GM19452 (cell line): ENCODE data around the gene RASL10B.

Experiments
- ATAC-seq: cut with Tn5 transposase; IDR thresholded peaks from one replicate; pipeline ENCODE4 v1.9.1; 2021; ENCODE audit not compliant: unreplicated experiment

The RASL10B gene

DNA sequence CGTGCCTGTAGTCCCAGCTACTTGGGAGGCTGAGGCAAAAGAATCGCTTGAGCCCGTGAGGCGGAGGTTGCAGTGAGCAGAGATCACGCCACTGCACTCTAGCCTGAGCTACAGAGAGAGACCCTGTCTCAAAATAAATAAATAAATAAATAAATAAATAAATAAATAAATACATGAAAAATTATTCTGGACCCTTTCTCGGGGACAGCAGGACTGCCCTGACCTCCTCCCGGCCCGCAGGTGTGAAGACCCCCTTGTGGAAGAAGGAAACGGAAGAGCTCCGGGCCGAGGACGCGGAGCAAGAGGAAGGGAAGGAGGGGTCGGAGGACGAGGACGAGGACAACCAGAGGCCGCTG, 32.3 kb downstream of the RASL10B start:
- no peak for ATAC-seq

DNA sequence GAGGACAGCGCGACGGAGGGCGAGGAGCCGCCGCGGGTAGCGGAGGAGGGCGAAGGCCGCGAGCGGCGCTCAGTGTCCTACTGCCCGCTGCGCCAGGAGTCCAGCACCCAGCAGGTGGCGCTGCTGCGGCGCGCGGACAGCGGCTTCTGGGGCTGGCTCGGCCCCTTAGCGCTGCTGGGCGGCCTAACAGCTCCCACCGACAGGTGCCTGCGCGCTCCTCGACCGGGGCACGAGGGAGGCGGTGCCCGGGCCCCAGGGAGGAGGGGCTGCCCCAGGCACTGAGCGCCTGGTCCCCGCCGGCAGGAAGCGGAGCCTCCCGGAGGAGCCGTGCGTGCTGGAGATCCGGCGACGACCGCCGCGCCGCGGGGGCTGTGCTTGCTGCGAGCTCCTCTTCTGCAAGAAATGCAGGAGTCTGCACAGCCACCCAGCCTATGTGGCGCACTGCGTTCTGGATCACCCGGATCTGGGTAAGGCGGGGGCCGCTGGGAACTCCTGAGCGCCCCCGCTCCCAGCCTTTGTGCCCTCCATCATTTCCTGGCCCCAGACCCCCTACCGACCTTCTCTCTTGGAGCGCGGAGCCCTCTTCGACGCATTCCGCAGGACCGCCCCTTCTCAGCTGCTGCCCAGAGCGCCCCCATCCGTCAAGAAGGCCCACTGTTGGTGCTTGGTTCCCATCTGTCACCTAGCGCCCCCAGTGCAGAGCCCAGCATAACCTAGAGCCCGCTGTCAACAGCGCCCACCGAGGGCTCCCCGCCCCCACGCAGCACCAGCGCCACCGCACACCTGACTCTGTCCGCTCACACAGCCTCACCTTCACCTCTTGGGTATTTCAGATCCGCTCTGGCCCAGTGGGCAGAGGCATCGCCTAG, 32.9 kb downstream of the RASL10B start:
- peak; percentile 85 for ATAC-seq

DNA sequence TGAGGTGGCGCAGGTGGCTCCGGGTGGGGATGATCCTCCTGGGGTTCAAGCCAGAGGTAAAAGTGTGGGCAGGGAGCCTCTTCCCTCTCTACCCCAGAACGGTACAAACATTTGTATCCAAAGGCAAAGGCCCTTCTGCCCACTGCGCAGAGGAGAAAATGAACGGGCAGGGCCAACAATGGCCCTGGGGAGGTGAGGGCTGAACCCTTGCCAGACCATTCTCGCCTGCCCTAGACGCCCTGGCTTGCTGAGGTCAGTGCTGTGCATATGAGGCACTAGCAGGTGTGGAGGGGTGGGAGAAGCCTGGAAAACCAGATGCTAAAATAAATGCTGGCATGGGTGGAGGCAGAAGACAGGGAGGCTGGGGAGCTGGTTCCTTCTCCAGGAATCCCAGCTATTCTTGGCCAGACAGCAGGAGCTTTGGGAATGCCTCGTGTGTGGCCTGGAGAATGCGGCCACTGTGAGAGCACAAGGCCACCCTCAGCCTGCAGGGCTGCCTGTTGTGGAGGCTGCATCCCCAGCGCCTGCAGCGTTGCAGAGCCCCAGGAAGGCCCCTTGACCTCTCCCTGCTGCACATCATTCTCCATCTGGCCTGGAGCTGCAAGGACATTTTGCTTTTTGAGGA, 33.8 kb downstream of the RASL10B start:
- ATAC-seq = no peak

DNA sequence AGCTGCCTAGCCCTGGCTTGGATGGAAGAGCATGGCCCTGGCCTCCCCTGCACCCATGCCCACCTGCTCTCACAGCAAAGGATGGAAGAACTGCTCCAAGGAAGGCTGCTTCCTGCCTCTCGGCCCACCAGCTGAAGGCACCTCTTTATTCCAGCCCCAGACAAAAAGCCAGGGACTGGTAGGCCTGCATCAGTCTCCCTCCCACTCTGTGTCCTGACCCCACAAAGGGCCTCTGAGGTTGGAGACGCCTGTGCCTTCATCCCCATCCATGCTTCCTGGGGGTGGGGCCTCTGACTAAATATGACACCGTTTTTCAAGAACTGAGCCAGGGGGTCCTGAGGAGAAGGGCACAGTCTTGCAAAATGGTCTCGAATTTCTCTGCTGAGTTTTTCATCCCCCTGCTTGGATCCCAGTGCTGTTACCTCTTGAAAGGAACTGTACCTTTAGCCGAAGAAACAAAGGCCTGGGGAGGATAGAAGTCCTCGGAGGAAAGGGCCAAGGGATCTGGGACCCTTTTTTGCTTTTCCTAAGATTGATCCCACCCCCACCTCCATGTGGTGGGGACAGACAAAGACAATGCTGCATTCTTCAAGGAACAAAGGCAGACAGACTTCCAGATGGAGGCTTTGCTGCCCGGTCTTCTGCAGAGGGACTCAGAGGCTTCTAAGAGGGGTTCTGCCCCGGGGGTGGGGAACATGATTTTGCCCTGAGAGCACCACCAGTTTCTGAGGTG, 34.5 kb downstream of the RASL10B start:
- ATAC-seq = no peak

DNA sequence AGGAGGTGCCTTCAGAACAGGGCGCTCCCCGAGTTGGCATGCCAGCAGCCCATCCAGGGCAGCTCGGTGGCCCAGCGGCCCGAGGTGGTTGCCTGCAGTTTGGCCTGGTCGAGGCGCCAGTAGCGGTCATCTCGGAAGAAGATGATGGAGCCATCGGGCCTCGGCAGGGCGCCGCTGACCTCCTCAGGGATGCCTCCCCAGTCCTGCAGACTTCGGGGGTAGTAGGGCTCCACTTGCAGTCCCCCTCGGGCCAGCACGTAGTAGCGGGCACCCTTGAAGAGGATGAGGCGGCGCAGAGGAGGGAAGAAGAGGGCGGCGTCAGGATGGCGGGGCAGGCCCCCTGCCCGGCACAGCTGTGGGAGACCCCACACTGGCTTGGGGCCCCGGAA, 35.0 kb downstream of the RASL10B start:
- no peak for ATAC-seq

DNA sequence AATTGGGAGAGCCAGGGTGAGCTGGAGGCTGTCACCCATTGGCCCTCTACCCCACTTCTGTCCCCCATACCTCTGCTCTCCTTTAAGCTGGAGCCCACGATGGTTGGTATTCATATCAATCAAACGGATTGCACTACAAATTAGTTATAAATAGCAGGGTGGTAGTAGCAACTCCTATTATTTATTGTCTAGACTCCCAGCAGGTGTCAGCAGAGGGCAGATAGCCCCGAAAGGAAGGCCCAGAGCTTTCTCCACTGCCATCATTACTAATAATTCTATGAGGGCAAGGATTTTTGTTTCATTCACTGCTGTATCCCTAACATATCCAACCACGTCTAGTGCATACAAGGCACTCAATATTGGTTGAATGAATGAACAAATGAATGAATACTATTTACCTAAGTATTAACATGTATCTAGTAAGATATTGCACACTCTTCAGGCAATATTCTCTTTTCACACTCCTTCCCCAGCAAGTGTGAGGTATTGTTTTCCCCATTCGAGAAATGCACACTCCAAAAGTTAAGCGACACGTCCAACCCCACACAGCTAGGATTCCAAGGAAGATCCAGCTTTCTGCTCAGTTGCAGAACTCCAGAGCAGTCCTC, 35.6 kb downstream of the RASL10B start:
- no peak for ATAC-seq

DNA sequence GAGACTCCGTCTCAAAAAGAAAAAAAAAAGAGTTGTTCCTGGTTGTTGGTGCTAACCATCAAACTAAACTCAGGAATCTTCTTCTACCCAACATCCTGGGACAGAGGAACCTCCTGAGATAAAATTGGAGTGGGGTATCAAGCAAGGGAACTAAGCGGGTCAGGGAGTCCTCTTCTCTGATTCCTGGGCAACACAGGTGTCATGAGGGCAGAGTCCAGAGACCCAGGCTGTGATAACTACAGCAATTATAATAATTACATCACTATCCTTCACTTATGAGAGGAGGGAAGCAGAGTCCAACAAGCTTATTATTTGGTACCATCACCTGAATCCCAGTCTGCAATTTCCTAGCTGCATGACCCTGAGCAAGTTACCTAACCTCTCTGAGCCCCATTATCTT, 37.4 kb downstream of the RASL10B start:
- ATAC-seq = no peak

DNA sequence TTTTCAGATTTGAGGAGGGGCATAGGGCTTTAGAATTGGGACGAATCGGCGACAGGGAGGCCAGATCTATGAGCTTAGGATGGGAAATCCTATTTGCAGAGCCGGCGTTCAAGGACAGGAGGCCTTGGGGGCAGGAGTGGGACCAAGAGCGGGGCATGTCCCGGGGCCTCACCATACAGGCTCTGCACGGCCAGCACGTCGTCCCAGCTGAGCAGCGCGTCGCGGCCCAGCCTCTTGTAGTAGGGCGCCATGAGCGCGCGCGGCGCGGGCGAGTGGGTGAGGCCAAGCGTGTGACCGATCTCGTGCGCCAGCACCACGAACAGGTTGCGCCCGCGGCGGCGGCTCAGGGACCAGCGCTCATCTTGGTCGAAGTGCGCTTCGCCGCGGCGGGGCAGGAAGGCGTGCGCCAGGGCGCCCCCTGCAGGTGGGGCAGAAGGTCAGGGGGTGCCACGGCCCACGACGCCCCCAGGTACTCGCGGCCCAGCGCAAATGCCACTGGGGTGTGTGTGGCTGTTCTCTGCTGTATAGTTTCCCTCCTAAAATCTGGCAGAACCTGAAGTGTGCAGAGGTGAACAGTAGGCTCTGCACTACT, 38.6 kb downstream of the RASL10B start:
- no peak for ATAC-seq

DNA sequence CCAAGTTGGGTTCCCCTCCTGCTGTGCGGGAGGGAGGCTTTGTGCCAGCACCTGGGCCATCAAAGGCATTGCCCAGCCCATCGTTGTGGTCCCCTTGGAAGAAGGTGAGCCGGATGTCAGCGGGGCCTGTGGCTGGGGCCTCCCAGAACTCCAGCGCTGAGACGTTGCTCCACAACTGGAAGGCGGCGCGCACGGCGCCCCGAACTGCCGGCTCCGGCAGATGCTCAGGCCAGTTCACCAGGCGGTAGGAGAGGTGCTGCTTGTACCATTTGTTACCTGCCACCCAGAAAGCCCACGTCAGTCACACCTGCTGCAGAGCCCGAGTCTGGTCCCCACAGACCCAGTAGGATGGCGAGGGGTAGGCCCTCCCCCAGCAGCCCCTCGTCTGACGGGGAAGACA, 41.7 kb downstream of the RASL10B start:
- no peak for ATAC-seq

DNA sequence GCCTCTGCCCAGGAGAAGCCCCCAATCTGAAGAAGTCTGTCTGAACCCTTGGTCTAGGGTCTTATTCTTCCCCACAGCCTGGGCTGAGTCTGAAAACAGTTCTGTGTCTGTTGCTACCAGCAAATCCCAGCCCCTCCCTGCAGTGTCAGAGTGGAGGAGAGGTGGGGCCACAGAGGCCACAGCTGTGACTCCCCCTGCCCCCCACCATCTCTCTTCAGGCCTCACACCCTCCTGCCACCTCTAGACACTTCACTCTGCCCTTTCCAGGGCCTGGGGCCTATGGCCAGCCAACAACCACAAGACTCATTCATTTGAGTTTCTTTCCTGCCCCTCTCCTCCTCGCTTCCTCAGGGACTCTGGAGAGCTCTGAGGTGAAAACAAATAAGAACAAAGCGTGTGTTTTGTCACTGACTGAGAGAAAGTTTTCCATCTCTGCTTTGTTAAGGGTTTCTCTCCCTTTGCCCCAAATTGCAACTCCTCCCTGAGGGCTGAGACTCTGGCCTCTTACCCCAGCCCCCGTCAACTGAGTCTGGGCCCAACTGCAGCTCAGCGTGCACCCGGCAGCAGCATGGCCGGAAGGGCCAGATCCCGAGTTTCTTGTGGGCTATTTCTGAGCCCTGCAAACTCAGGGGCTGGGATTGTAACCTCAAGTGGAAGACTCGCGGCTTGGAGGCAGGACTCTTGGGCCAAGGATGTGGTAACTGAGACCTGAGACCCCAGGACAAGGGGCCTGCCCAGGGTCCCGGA, 42.4 kb downstream of the RASL10B start:
- no peak for ATAC-seq

DNA sequence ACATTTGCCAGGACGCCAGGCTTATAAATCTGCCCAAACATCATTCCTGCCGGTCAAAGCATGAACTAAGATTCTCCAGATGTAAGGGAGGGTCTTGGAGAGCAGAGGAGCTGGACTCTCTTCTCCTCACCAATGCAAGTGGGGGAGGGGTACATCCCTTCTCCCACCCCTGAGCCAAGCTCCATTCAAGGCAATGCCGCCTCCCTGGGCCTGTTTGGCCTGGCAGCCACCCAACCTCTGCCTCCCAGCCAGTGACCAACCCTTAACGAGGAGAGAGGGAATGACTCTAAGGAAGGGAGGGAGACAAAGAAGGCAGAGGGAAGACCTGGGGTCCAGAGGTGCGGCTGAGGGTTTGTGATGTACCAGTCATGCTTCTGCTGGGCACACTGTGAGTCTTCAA, 43.1 kb downstream of the RASL10B start:
- ATAC-seq = no peak

DNA sequence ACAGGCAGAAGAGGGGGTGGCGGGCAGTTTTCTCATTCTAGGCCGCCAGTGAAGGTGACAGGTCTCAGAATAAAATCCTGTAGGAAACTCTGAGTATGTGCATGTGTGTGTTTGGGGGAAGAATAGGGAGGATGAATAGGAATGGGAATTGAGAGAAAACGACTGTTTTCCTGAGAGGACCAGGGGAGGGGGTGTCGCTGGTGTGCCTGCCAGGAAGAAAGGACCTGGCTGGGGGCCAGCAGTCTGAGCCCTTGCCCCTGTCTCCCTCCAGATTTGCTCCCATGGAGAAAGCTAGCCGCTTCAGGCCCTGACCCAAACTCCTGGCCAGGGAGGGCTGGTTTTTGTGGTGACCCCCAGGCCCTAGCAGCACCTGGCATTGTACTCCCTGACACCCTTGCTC, 43.6 kb downstream of the RASL10B start:
- ATAC-seq = no peak

DNA sequence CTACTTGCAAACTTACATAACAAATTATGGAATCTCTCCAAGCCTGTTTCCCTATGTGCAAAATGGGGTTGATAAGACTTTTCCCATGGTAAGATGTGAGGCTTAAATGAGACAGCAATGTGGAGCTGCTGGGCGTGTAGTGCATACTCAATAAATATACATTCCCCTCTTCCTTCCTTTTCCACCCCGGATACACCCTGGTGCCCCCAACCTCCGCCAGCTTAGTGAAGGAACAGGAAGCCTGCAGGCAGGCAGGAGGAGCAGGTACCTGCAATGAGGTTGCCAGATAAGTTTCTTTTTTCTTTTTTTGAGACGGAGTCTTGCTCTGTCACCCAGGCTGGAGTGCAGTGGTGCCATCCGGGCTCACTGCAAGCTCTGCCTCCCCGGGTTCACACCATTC, 44.1 kb downstream of the RASL10B start:
- ATAC-seq = no peak

DNA sequence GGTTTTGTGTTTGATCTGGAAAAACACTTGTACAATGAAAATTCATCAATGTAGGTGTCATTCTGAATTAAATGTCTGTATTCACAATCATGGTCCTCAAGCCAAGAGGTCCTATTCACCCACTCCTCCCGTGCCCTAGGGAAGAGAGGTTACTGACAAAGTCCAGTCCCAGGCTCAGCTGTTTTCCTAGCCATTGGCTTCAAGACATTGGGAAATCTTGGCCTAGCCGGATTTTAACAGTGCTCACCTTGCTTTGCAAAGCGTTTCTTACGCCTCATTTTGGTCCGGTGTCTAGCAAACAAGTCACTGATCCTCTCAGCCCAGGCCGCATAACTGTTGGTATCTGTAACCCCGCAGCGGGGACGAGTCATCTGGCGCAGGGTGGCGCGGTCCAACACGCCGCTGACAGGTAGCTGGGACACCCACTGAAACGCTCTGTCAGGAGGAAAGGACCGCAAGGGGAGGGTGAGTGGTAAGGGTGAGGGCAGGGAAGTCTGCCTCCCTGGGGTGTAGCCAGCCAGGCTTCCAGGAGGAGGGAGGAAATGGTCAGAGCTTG, 47.3 kb downstream of the RASL10B start:
- ATAC-seq = no peak

DNA sequence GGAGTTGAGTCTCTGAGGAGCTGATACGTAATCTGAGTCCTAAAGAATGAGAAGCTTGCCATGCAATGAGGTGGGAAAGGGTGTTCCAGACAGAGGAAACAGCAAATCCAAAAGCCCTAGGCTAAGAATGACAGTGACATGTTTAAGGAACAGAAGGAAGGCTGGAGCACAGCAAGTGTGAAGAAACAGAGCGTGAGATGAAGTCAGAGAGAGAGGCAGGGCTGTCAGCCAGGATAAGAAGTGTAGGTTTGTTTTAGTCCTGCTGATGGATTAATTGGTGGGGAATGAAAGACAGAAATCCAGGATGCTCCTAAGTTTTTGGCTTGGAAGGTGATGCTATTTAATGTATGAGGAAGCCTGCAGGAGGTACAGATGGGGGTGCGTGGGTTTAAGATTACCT, 49.5 kb downstream of the RASL10B start:
- ATAC-seq = no peak

DNA sequence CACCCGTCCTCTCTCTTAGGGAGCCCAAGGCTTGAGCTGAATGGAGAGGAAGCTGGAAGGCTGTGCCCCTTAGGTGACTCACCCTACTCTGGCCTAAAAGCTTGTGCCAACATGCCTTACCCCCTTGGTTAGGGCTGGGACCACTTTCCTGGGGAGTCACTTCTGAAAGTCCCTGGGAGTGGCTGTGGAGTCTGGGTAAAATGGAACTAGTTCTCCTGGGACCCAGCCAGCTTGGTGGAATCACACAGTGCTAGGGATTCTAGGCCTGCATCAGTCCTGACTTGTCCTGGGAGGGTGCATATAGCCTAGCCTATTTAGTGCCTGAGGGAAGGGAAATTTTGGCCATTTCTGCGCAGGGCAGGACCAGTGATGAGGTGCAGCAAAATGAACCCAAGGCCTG, 53.5 kb downstream of the RASL10B start:
- ATAC-seq = no peak

DNA sequence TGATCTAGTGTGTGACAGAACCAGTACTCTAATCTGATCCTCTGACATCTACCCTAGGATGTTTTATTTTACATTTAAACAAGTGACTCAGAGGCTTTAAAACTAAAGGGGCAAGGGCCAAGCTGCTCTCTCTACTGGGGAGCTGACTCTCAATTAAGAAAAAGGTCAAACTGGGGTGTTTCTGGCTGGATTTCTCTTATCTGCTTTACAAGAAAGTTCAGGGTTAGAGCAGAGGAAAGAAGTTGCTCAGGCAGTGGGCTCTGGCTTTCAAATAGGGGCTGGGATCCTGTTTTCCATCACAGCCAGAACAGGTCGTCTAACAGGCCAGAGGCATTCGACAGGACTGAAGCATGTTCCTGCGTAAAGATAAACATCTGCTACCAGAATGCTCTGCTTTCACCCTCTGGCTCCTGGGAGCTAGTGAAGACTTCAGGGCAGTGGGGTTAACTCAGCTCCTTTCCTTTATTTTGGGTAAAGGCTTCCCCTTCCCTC, 55.5 kb downstream of the RASL10B start:
- ATAC-seq = no peak

DNA sequence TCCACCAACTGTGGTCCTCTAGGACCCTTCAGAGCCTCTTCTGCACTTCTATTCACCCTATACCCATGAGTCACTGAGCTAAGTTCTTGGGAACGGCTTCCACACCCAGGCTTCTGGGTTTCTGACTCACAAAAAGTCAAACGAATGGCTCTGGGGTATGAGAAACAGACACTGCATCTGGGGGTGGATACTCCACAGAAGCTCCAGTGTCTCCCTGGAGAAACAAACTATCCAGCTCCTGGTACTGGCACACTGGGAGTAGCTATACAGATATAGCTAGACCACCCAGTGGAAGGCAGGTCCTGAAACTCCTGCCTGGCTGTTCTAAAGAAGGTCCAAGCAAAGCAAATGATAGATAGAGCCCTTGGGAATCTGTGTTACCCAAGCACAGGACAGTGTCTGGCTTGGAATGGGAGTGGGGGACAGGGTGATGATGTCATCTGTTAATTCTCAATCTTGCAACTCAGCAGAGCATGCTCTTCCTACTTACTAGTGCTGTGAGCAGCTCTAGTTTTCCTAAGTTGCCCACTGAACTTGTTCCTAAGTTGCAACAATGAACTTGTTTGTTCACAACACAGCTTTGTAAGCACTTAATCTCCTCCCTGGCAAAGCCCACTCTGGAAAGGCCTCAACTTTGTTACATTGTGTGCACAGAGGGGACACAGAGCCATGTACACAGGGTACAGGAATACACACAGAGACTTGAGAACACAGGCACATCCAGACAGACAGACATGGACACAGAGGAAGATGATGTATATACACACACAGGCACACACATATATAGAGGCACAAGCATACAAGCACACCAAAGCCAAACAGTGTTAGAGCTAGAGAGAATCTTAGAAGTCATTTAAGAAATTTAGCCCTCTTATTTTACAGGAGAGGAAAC, 57.3 kb downstream of the RASL10B start:
- ATAC-seq = no peak

DNA sequence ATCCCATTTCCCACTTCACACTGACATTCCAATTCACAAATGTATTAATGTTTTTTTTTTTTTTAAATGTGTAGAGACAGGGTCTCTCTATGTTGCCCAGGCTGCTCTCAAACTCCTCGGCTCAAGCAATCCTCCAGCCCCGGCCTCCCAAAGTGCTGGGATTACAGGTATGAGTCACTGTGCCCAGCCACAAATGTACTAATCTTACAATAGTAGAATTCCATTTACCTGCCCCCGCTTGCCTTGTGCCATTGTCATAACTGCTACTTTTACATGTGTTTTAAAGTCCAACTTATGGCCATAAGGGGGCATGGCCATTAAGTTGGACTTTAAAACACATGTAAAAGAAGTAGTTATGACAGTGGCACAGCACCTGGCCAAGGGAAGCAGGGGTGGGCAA, 59.4 kb downstream of the RASL10B start:
- no peak for ATAC-seq
